WTC11 (cell line): ENCODE results near the gene CACYBP. TPM values are rescaled to one million over a fixed set of nuclear protein-coding genes. Genes with fewer than 3 reads are reported as not detected.
"Not testable (repeated sequence)": the region's sequence is repeated elsewhere in the genome, so short reads cannot be mapped to it uniquely, and the experiment has no call there.

Experiments used
- ATAC-seq: fragments of 200-7000 bp; cut with Tn5 transposase; 2 replicates; pipeline ENCODE4 v1.10.0; 2021; ENCODE audit warnings: mild to moderate bottlenecking, moderate library complexity
- CTCF ChIA-PET: fragments of 300-600 bp; sonication (Branson Sonifier 250); formaldehyde crosslinking; loops from one replicate; lab custom pipeline; 2021; ENCODE audit warnings: antibody characterized with exemption; lab: Charles Lee
- POLR2A ChIA-PET: fragments of 350-600 bp; sonication (Branson Sonifier 250); formaldehyde crosslinking; loops from one replicate; lab custom pipeline; 2021; ENCODE audit warnings: antibody characterized with exemption; lab: Charles Lee
- DNase-seq: peaks from one replicate; pipeline ENCODE4 v3.0.0; 2021; ENCODE audit warnings: low spot score
- H3K27ac Mint-ChIP-seq: 2 replicates; pipeline ENCODE4 v1.8.0; 2021; ENCODE audit warnings: mixed read lengths
- H3K27me3 Mint-ChIP-seq: 2 replicates; pipeline ENCODE4 v1.8.0; 2021; ENCODE audit warnings: low read depth, mild to moderate bottlenecking, moderate library complexity, mixed read lengths
- H3K36me3 Mint-ChIP-seq: 2 replicates; pipeline ENCODE4 v1.8.0; 2021; ENCODE audit warnings: mixed read lengths
- H3K4me1 Mint-ChIP-seq: 2 replicates; pipeline ENCODE4 v1.8.0; 2022; ENCODE audit warnings: mixed read lengths
- H3K4me3 Mint-ChIP-seq: 2 replicates; pipeline ENCODE4 v1.8.0; 2021; ENCODE audit warnings: mild to moderate bottlenecking, moderate library complexity, mixed read lengths
- H3K9me3 Mint-ChIP-seq: 2 replicates; pipeline ENCODE4 v1.8.0; 2021; ENCODE audit warnings: mixed read lengths
- ATF6 ChIP-seq: sonication (generic); formaldehyde crosslinking; IDR thresholded peaks from 2 replicates; pipeline ENCODE4 v1.8.1; 2023; ENCODE audit warnings: mild to moderate bottlenecking, missing genetic modification reagents
- CBFB ChIP-seq: sonication (generic); formaldehyde crosslinking; IDR thresholded peaks from 2 replicates; pipeline ENCODE4 v1.8.1; 2022; ENCODE audit warnings: mild to moderate bottlenecking, low read depth, missing genetic modification reagents
- CTCF ChIP-seq: fragments of 200-600 bp; IDR thresholded peaks from 2 replicates; pipeline ENCODE4 v1.8.0; 2022; ENCODE audit warnings: antibody characterized with exemption
- ERG ChIP-seq: fragments of 250-450 bp; sonication (Bioruptor Pico); IDR thresholded peaks from 2 replicates; pipeline ENCODE4 v1.8.0; 2021; ENCODE audit warnings: mild to moderate bottlenecking
- IRF2 ChIP-seq: sonication (generic); formaldehyde crosslinking; IDR thresholded peaks from 2 replicates; pipeline ENCODE4 v1.8.0; 2022; ENCODE audit warnings: low read depth, missing genetic modification reagents, borderline replicate concordance
- MLX ChIP-seq: sonication (generic); formaldehyde crosslinking; IDR thresholded peaks from 2 replicates; pipeline ENCODE4 v1.8.1; 2023; ENCODE audit warnings: mild to moderate bottlenecking, missing genetic modification reagents, moderate library complexity
- MXD4 ChIP-seq: fragments of 250-450 bp; sonication (Bioruptor Pico); IDR thresholded peaks from 2 replicates; pipeline ENCODE4 v1.8.0; 2021; ENCODE audit warnings: mild to moderate bottlenecking, moderate library complexity, borderline replicate concordance
- NR1H2 ChIP-seq: sonication (generic); formaldehyde crosslinking; IDR thresholded peaks from 2 replicates; pipeline ENCODE4 v1.9.0; 2021; ENCODE audit warnings: mild to moderate bottlenecking, moderate library complexity, missing genetic modification reagents
- PRRX2 ChIP-seq: fragments of 250-450 bp; sonication (Bioruptor Pico); IDR thresholded peaks from 2 replicates; pipeline ENCODE4 v1.8.0; 2021; ENCODE audit warnings: mild to moderate bottlenecking
- STAT6 ChIP-seq: sonication (generic); formaldehyde crosslinking; conservative IDR thresholded peaks from 2 replicates; pipeline ENCODE4 v1.8.1; 2023; ENCODE audit warnings: mild to moderate bottlenecking, low read depth, missing genetic modification reagents, moderate library complexity
- TCF7 ChIP-seq: sonication (generic); formaldehyde crosslinking; IDR thresholded peaks from 2 replicates; pipeline ENCODE4 v1.8.0; 2022; ENCODE audit warnings: mild to moderate bottlenecking, low read depth, missing genetic modification reagents, moderate library complexity
- ZNF425 ChIP-seq: fragments of 250-450 bp; sonication (Bioruptor Pico); conservative IDR thresholded peaks from 2 replicates; pipeline ENCODE4 v1.9.0; 2021; ENCODE audit warnings: mild to moderate bottlenecking
- ZNF532 ChIP-seq: fragments of 250-450 bp; sonication (Bioruptor Pico); IDR thresholded peaks from 2 replicates; pipeline ENCODE4 v1.9.0; 2021; ENCODE audit warnings: mild to moderate bottlenecking, borderline replicate concordance
- total RNA-seq: library from RNA; stranded (reverse); gene quantifications from 3 replicates; pipeline ENCODE4 v1.2.3, GENCODE V29; 2021

The CACYBP gene
- total RNA-seq, 1 experiment from 2014 or later = 211 TPM

GRCh38 chr1:175023043-175023921 is 23.5 kb downstream of the CACYBP start, which contains the start of gene MRPS14 (continued):
- TF ChIP-seq CTCF = no peak
- no peak for TF ChIP-seq ATF6 (CRISPR knock-in tag)
- no peak for TF ChIP-seq MLX
- TF ChIP-seq PRRX2 (CRISPR knock-in tag) = no peak
- no peak for TF ChIP-seq ZNF532
- TF ChIP-seq MXD4 = no peak
- no peak for TF ChIP-seq IRF2 (CRISPR knock-in tag)
- TF ChIP-seq TCF7 (CRISPR knock-in tag) = no peak

GRCh38 chr1:175023922-175024242 is 24.1 kb downstream of the CACYBP start:
- ChIA-PET CTCF (interaction anchor here (0.7 to 2.7 kb wide), 7 partner anchors 25 to 410 kb away, joined by 3 to 24 read pairs (median 7); partner anchors contain the start of gene CACYBP), POLR2A (interaction anchor here (0.5 to 2.0 kb wide), 8 partner anchors 12 to 292 kb away, joined by 3 to 27 read pairs (median 5); partner anchors contain the start of gene CACYBP)
- not testable (repeated sequence) for ATAC-seq, H3K36me3 Mint-ChIP-seq, H3K9me3 Mint-ChIP-seq, DNase-seq, H3K4me1 Mint-ChIP-seq, H3K27me3 Mint-ChIP-seq
- Mint-ChIP-seq H3K27ac (peak overlapping the region; percentile 97), H3K4me3 (peak overlapping the region; percentile 98)

GRCh38 chr1:175024773-175025172 is 25.0 kb downstream of the CACYBP start:
- H3K4me1 Mint-ChIP-seq = peaks cover 7% of the 10 kb centered on the region
- H3K27ac Mint-ChIP-seq = no peak overlapping the region
- CTCF ChIA-PET = interaction anchor here (0.9 to 2.4 kb wide), 3 partner anchors 121 to 130 kb away, joined by 4 to 7 read pairs (median 7); no protein-coding TSS in a partner anchor
- no peak for ATAC-seq
- H3K27me3 Mint-ChIP-seq = no peaks in the 10 kb centered on the region
- H3K4me3 Mint-ChIP-seq = peak overlapping the region; percentile 14
- H3K9me3 Mint-ChIP-seq = peaks cover 6% of the 10 kb centered on the region
- no peaks in the 10 kb centered on the region for H3K36me3 Mint-ChIP-seq
- no peak for DNase-seq
- POLR2A ChIA-PET = no interaction called here
- TF ChIP-seq CTCF (no peak), ZNF425 (no peak), NR1H2 (CRISPR knock-in tag) (no peak), CBFB (CRISPR knock-in tag) (no peak), ERG (CRISPR knock-in tag) (no peak), STAT6 (CRISPR knock-in tag) (no peak)
